WTC11 (cell line): ENCODE data around the gene IL1R1. TPM values are rescaled to one million over a fixed set of nuclear protein-coding genes. Genes with fewer than 3 reads are reported as not detected.

ENCODE experiments used
- ATAC-seq: fragments of 200-7000 bp; cut with Tn5 transposase; 2 replicates; pipeline ENCODE4 v1.10.0; 2021; ENCODE audit warnings: mild to moderate bottlenecking, moderate library complexity
- CTCF ChIA-PET: fragments of 300-600 bp; sonication (Branson Sonifier 250); formaldehyde crosslinking; loops from one replicate; lab custom pipeline; 2021; ENCODE audit warnings: antibody characterized with exemption; lab: Charles Lee
- POLR2A ChIA-PET: fragments of 350-600 bp; sonication (Branson Sonifier 250); formaldehyde crosslinking; loops from one replicate; lab custom pipeline; 2021; ENCODE audit warnings: antibody characterized with exemption; lab: Charles Lee
- DNase-seq: peaks from one replicate; pipeline ENCODE4 v3.0.0; 2021; ENCODE audit warnings: low spot score
- H3K27ac Mint-ChIP-seq: 2 replicates; pipeline ENCODE4 v1.8.0; 2021; ENCODE audit warnings: mixed read lengths
- H3K27me3 Mint-ChIP-seq: 2 replicates; pipeline ENCODE4 v1.8.0; 2021; ENCODE audit warnings: low read depth, mild to moderate bottlenecking, moderate library complexity, mixed read lengths
- H3K36me3 Mint-ChIP-seq: 2 replicates; pipeline ENCODE4 v1.8.0; 2021; ENCODE audit warnings: mixed read lengths
- H3K4me1 Mint-ChIP-seq: 2 replicates; pipeline ENCODE4 v1.8.0; 2022; ENCODE audit warnings: mixed read lengths
- H3K4me3 Mint-ChIP-seq: 2 replicates; pipeline ENCODE4 v1.8.0; 2021; ENCODE audit warnings: mild to moderate bottlenecking, moderate library complexity, mixed read lengths
- H3K9me3 Mint-ChIP-seq: 2 replicates; pipeline ENCODE4 v1.8.0; 2021; ENCODE audit warnings: mixed read lengths
- ARID4B ChIP-seq: sonication (generic); formaldehyde crosslinking; IDR thresholded peaks from 2 replicates; pipeline ENCODE4 v1.8.0; 2023; ENCODE audit warnings: missing genetic modification reagents, mild to moderate bottlenecking, borderline replicate concordance
- ATF1 ChIP-seq: sonication (generic); formaldehyde crosslinking; IDR thresholded peaks from 2 replicates; pipeline ENCODE4 v1.8.1; 2023; ENCODE audit warnings: mild to moderate bottlenecking, moderate library complexity, missing genetic modification reagents
- E2F4 ChIP-seq: sonication (generic); formaldehyde crosslinking; IDR thresholded peaks from 2 replicates; pipeline ENCODE4 v1.8.1; 2022; ENCODE audit warnings: low read depth, mild to moderate bottlenecking, moderate library complexity, missing genetic modification reagents, borderline replicate concordance
- E2F5 ChIP-seq: sonication (generic); formaldehyde crosslinking; IDR thresholded peaks from 2 replicates; pipeline ENCODE4 v1.8.1; 2022; ENCODE audit warnings: mild to moderate bottlenecking, moderate library complexity, missing genetic modification reagents
- ETV6 ChIP-seq: sonication (generic); formaldehyde crosslinking; IDR thresholded peaks from 2 replicates; pipeline ENCODE4 v1.8.1; 2022; ENCODE audit warnings: mild to moderate bottlenecking, missing genetic modification reagents
- FOXP1 ChIP-seq: sonication (generic); formaldehyde crosslinking; IDR thresholded peaks from 2 replicates; pipeline ENCODE4 v1.8.0; 2022; ENCODE audit warnings: missing genetic modification reagents, mild to moderate bottlenecking, moderate library complexity, borderline replicate concordance
- FOXP4 ChIP-seq: sonication (generic); formaldehyde crosslinking; IDR thresholded peaks from 2 replicates; pipeline ENCODE4 v1.8.0; 2022; ENCODE audit warnings: mild to moderate bottlenecking, missing genetic modification reagents
- GABPB1 ChIP-seq: sonication (generic); formaldehyde crosslinking; IDR thresholded peaks from 2 replicates; pipeline ENCODE4 v1.8.1; 2023; ENCODE audit warnings: mild to moderate bottlenecking, missing genetic modification reagents
- MAX ChIP-seq: sonication (generic); formaldehyde crosslinking; IDR thresholded peaks from 2 replicates; pipeline ENCODE4 v1.8.0; 2022; ENCODE audit warnings: mild to moderate bottlenecking, missing genetic modification reagents
- NFATC4 ChIP-seq: fragments of 250-450 bp; sonication (Bioruptor Pico); IDR thresholded peaks from 2 replicates; pipeline ENCODE4 v1.9.0; 2021; ENCODE audit warnings: mild to moderate bottlenecking
- PRDM15 ChIP-seq: sonication (generic); formaldehyde crosslinking; IDR thresholded peaks from 2 replicates; pipeline ENCODE4 v1.8.0; 2022; ENCODE audit warnings: missing genetic modification reagents
- USF1 ChIP-seq: sonication (generic); formaldehyde crosslinking; IDR thresholded peaks from 2 replicates; pipeline ENCODE4 v1.8.0; 2022; ENCODE audit warnings: mild to moderate bottlenecking, missing genetic modification reagents
- ZNF232 ChIP-seq: sonication (generic); formaldehyde crosslinking; IDR thresholded peaks from 2 replicates; pipeline ENCODE4 v1.8.0; 2022; ENCODE audit warnings: mild to moderate bottlenecking, missing genetic modification reagents
- ZNF281 ChIP-seq: sonication (generic); formaldehyde crosslinking; IDR thresholded peaks from 2 replicates; pipeline ENCODE4 v1.8.0; 2023; ENCODE audit warnings: mild to moderate bottlenecking, missing genetic modification reagents
- ZNF423 ChIP-seq: fragments of 250-450 bp; sonication (Bioruptor Pico); IDR thresholded peaks from 2 replicates; pipeline ENCODE4 v2.1.2; 2022; ENCODE audit warnings: mild to moderate bottlenecking, moderate library complexity
- total RNA-seq: library from RNA; stranded (reverse); gene quantifications from 3 replicates; pipeline ENCODE4 v1.2.3, GENCODE V29; 2021

IL1R1 gene
- total RNA-seq, 1 experiment from 2014 or later = 0.37 TPM

- ChIA-PET POLR2A (interaction anchor here (0.8 kb wide), 1 partner anchor 565 kb away, joined by 3 read pairs; no protein-coding TSS in a partner anchor), CTCF (interaction anchor here (0.6 to 2.2 kb wide), 11 partner anchors 10 to 428 kb away, joined by 3 to 13 read pairs (median 5); partner anchors contain the start of genes IL18R1 and IL1R1)
- Mint-ChIP-seq H3K27ac (no peak overlapping the region), H3K4me1 (peaks cover 3% of the 10 kb centered on the region; the same call in 1 of the 2 replicates), H3K4me3 (peak overlapping the region; percentile 71), H3K9me3 (peaks cover 3% of the 10 kb centered on the region), H3K27me3 (peaks cover 48% of the 10 kb centered on the region), H3K36me3 (peaks cover 2% of the 10 kb centered on the region; the same call in 1 of the 2 replicates)
- DNase-seq (peak; percentile 58), ATAC-seq (peak; percentile 85)
- no peak for TF ChIP-seq USF1 (CRISPR knock-in tag)
- 0 out of 2 replicates have a peak, but pooled peaks have one; percentile 27 for TF ChIP-seq ZNF232 (CRISPR knock-in tag)
- TF ChIP-seq ZNF281 (CRISPR knock-in tag) = 0 out of 2 replicates have a peak, but pooled peaks have one; percentile 41
- TF ChIP-seq PRDM15 (CRISPR knock-in tag) = no peak
- 0 out of 2 replicates have a peak, but pooled peaks have one; percentile 13 for TF ChIP-seq ZNF423 (CRISPR knock-in tag)
- TF ChIP-seq FOXP1 (CRISPR knock-in tag) = no peak
- TF ChIP-seq NFATC4 (CRISPR knock-in tag) = no peak
- TF ChIP-seq ETV6 (CRISPR knock-in tag) = 0 out of 2 replicates have a peak, but pooled peaks have one; percentile 25
- 0 out of 2 replicates have a peak, but pooled peaks have one; percentile 15 for TF ChIP-seq E2F5 (CRISPR knock-in tag)
- TF ChIP-seq FOXP4 = no peak
- TF ChIP-seq GABPB1 (CRISPR knock-in tag) = no peak
- TF ChIP-seq ARID4B (CRISPR knock-in tag) = 0 out of 2 replicates have a peak, but pooled peaks have one; percentile 42
- no peak for TF ChIP-seq E2F4
- no peak for TF ChIP-seq ATF1 (CRISPR knock-in tag)
- peak; percentile 92 for TF ChIP-seq MAX (CRISPR knock-in tag)
Observed at GRCh38 chr2:102187496-102188150, 45.1 kb downstream of the IL1R1 start.
